Muscle of leg (tissue), 16 donors: ENCODE results near the gene CPXCR1. TPM values are rescaled to one million over a fixed set of nuclear protein-coding genes. Genes with fewer than 3 reads are reported as not detected.
"Not testable (repeated sequence)": the region's sequence is repeated elsewhere in the genome, so short reads cannot be mapped to it uniquely, and the experiment has no call there.

Experiments used
- DNase-seq: peaks from one replicate; pipeline ENCODE4 v3.0.0; 2013
- H3K27ac ChIP-seq: one replicate; pipeline ENCODE4 v1.5.1; 2013; ENCODE audit warnings: mild to moderate bottlenecking, low read length, control low read depth
- H3K27me3 ChIP-seq: one replicate; pipeline ENCODE4 v1.6.1; 2013; ENCODE audit warnings: low read length; ENCODE audit not compliant: control insufficient read depth, insufficient read depth
- H3K36me3 ChIP-seq: one replicate; pipeline ENCODE4 v1.6.1; 2013; ENCODE audit warnings: low read length; ENCODE audit not compliant: control insufficient read depth, insufficient read depth
- H3K4me1 ChIP-seq: one replicate; pipeline ENCODE4 v1.6.1; 2013; ENCODE audit warnings: low read length; ENCODE audit not compliant: control insufficient read depth, insufficient read depth
- H3K4me3 ChIP-seq: one replicate; pipeline ENCODE4 v1.5.1; 2013; ENCODE audit warnings: low read length, control low read depth
- H3K9me3 ChIP-seq: replicated peaks from 2 replicates; pipeline ENCODE4 v1.6.1; 2013; ENCODE audit warnings: low read depth, low read length; ENCODE audit not compliant: control insufficient read depth
- WGBS: methylation state at CpG from one replicate; pipeline ENCODE4 v1.1.5; 2013; ENCODE audit warnings: missing lambda C conversion rate; ENCODE audit not compliant: insufficient coverage; 5-methylcytosine and 5-hydroxymethylcytosine counted together
- long read RNA-seq, 11 donors: transcript quantifications; one replicate each; lab custom pipeline, GENCODE V29; 2026
- polyA plus RNA-seq, 8 donors: library from polyadenylated mRNA; unstranded; fragments of 120-200 nt; gene quantifications; one replicate each; pipeline versions ENCODE4 v1.2.1 to v1.2.3, GENCODE V29; 2013; ENCODE audit warnings: inconsistent platforms in 1 of 8, low replicate concordance in 1 of 8; ENCODE audit not compliant: insufficient read length in 8 of 8, insufficient read depth in 1 of 8
- total RNA-seq: library from RNA; stranded (reverse); fragments of 120-200 nt; gene quantifications from one replicate; pipeline ENCODE4 v1.2.4, GENCODE V29; 2013

CPXCR1 gene
- total RNA-seq (not detected), polyA plus RNA-seq (not detected)
- long read RNA-seq, donor 1 = 0 reads
- long read RNA-seq, donor 2 = 0 reads
- long read RNA-seq, donor 3 = 0 reads
- long read RNA-seq, donor 4 = 0 reads
- long read RNA-seq, donor 5 = 0 reads
- long read RNA-seq, donor 6 = 0 reads
- long read RNA-seq, donor 7 = 0 reads
- long read RNA-seq, donor 8 = 0 reads
- long read RNA-seq, donor 9 = 0 reads
- long read RNA-seq, donor 10 = 0 reads
- long read RNA-seq, donor 11 = 0 reads

DNA sequence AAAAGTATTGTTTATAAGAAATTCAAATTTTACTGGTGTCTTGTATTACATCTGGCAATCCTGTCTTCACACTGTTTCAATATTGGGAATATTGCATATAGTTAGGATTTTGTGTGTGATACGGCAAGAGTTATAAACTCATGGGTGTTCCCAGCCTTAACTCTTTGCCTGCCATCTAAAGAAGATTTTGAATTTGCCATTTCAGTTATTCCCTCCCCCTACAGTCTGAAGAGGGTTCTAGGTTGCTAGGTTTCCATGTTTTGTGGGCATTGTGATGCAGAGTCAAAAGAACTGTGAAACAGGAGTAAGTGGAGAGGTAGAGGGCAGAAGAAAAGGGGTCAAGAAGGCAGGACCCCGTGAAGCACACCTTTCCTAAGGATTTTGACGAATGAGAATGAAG lies at the start of gene CPXCR1:
TSS of gene CPXCR1 (plus strand) at position 301 of the 400 bp plus-strand sequence. CDS start 6,190 bp downstream, outside the sequence.
- Histone ChIP-seq H3K4me1 (no peaks in the 10 kb centered on the region), H3K27me3 (no peaks in the 10 kb centered on the region), H3K27ac (no peak within 1 kb of the TSS), H3K9me3 (no peaks in the 10 kb centered on the region), H3K4me3 (no peak within 1 kb of the TSS), H3K36me3 (no peaks in the 10 kb centered on the region)
- no peak for DNase-seq
- WGBS = 29% methylated on average over 2 of the region's 3 CpGs

DNA sequence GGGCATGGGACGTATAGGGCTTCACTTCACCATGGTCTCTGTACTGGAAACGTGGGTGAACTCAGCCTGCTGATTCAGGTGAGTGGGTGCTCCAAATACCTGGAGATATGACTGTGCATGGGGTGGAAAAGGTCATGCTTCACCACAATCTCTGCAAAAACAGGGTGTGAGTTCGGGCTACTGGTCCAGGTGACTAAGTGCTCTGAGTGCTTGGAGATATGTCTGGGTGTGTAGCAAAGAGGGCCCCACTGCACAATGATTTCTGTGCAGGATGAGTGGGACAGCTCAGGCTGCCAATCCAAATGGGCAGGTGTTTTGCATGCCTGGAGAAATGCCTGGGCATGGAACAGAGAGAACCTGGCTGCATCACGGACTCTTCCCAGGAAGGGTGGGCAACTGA lies 11.2 kb upstream of the CPXCR1 start:
- H3K9me3 ChIP-seq = no peaks in the 10 kb centered on the region
- H3K27ac ChIP-seq = no peak overlapping the region
- 75% methylated on average over 2 of the region's 4 CpGs for WGBS
- peaks cover 8% of the 10 kb centered on the region for H3K27me3 ChIP-seq
- DNase-seq = no peak
- no peak overlapping the region for H3K4me3 ChIP-seq
- H3K36me3 ChIP-seq = no peaks in the 10 kb centered on the region
- no peaks in the 10 kb centered on the region for H3K4me1 ChIP-seq

- H3K27ac ChIP-seq, DNase-seq, H3K36me3 ChIP-seq, H3K4me3 ChIP-seq, H3K9me3 ChIP-seq, H3K27me3 ChIP-seq, H3K4me1 ChIP-seq: not testable (repeated sequence)
- 92% methylated on average over 10 of the region's 11 CpGs for WGBS
Measured at GRCh38 chrX:88746215-88746614, 810 bp upstream of the CPXCR1 start.

GRCh38 chrX:88752339-88752738 lies 5.3 kb downstream of the CPXCR1 start:
- not testable (repeated sequence) for DNase-seq, H3K9me3 ChIP-seq, H3K27me3 ChIP-seq, H3K36me3 ChIP-seq, H3K27ac ChIP-seq, H3K4me3 ChIP-seq, H3K4me1 ChIP-seq
- WGBS = 93% methylated on average over 3 of the region's 5 CpGs

DNA sequence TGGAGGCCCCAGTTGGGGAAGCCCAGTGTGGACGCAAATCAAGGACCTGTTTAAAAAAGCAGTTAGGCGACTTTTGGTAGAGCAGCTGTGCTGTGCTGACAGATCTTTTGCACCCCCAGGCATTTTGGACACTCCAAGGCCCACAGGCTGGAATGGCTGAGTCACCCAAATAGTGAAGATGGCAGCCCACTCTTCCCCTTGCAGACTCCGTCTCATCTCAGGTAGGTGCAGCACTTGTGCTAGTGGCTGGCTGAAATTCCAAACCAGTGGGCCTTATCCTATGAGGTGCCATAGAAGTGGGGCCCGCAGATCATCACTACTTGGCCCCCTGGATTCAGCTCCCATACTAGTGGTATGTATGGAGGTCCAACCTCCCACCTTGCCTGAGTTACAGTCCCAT lies 42.8 kb downstream of the CPXCR1 start:
- Histone ChIP-seq H3K27ac (no peak overlapping the region), H3K4me1 (no peaks in the 10 kb centered on the region), H3K4me3 (no peak overlapping the region), H3K27me3 (no peaks in the 10 kb centered on the region), H3K9me3 (peaks cover 4% of the 10 kb centered on the region), H3K36me3 (no peaks in the 10 kb centered on the region)
- DNase-seq = no peak
- WGBS = 40% methylated on average over 2 of the region's 4 CpGs
